ENCODE data around the gene ZNF831.

DNA sequence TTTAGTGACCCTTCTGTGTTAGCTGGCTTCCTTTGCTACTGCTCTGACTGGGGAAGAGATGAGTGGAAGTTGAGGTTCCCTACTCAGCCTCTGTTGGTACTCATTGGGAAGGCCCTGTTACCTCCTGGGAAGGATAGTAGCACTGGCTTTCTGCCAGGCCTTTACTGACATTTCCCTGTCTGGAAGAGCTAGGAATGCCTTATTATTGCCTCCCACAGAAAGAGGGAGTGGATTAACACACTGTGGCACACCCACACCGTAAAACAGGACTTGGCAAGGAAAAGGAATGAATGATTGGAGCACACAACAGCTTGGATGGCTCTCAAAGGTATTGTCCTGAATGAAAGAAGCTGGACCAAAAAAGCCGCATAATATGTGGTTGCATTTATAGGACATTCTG is 12.2 kb downstream of the ZNF831 start:
- TF ChIP-seq, protein P1, sequence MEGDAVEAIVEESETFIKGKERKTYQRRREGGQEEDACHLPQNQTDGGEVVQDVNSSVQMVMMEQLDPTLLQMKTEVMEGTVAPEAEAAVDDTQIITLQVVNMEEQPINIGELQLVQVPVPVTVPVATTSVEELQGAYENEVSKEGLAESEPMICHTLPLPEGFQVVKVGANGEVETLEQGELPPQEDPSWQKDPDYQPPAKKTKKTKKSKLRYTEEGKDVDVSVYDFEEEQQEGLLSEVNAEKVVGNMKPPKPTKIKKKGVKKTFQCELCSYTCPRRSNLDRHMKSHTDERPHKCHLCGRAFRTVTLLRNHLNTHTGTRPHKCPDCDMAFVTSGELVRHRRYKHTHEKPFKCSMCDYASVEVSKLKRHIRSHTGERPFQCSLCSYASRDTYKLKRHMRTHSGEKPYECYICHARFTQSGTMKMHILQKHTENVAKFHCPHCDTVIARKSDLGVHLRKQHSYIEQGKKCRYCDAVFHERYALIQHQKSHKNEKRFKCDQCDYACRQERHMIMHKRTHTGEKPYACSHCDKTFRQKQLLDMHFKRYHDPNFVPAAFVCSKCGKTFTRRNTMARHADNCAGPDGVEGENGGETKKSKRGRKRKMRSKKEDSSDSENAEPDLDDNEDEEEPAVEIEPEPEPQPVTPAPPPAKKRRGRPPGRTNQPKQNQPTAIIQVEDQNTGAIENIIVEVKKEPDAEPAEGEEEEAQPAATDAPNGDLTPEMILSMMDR (IDR thresholded peaks at IDR 0.05) = no peak
- no peak for TF ChIP-seq POLR2A (IDR thresholded peaks at IDR 0.05)

Measured in heart left ventricle (tissue), 13 donors.